VCaP (cell line): Measurements from ENCODE around the gene ARHGAP26.

Experiments used
- H3K27ac ChIP-seq: fragments of 450-650 bp; 2 replicates; pipeline ENCODE4 v1.5.1; 2017
- TF ChIP-seq, protein P1 (sequence below): fragments of 450-650 bp; conservative IDR thresholded peaks from 2 replicates; pipeline ENCODE4 v1.5.1; 2017; ENCODE audit warnings: mild to moderate bottlenecking, moderate library complexity

Gene ARHGAP26

GRCh38 chr5:143217065-143217803 lies 447.1 kb downstream of the ARHGAP26 start:
- TF ChIP-seq, protein P1, sequence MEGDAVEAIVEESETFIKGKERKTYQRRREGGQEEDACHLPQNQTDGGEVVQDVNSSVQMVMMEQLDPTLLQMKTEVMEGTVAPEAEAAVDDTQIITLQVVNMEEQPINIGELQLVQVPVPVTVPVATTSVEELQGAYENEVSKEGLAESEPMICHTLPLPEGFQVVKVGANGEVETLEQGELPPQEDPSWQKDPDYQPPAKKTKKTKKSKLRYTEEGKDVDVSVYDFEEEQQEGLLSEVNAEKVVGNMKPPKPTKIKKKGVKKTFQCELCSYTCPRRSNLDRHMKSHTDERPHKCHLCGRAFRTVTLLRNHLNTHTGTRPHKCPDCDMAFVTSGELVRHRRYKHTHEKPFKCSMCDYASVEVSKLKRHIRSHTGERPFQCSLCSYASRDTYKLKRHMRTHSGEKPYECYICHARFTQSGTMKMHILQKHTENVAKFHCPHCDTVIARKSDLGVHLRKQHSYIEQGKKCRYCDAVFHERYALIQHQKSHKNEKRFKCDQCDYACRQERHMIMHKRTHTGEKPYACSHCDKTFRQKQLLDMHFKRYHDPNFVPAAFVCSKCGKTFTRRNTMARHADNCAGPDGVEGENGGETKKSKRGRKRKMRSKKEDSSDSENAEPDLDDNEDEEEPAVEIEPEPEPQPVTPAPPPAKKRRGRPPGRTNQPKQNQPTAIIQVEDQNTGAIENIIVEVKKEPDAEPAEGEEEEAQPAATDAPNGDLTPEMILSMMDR, result no peak
- H3K27ac ChIP-seq, result no peak overlapping the region

GRCh38 chr5:143217804-143218160 lies 447.6 kb downstream of the ARHGAP26 start:
- TF ChIP-seq, protein P1, result no peak
- no peak overlapping the region for H3K27ac ChIP-seq

DNA sequence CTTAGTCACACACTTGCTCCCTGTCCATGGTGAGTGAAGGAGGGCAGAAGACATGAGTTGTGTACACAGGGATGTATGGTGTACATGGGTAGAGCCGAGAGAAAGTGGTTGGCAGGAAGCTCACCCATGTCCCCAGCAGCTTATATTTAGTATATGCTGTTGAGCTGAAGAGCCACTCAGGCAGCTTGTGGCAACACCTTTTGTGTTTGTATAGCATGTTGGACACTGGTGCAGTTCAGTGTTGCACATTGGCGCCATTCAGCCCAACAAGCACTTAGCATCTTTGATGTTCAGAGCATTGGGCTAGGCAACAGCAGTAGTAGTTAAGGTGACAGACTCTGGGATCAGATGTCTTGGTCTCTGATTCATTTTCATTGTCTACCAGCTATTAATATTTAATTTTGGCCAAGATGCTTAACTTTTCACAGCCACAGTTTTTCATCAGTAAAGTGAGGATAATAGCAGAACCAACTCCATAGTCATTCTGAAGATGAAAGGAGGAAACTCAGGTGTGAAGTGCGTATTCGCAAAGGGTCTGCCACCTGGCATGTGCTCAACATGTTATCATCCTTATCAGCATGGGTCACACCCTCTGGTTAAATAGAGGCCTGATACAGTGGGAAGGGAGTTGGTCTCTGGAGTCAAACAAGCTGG lies 448.5 kb downstream of the ARHGAP26 start:
- no peak overlapping the region for H3K27ac ChIP-seq
- TF ChIP-seq, protein P1, result no peak

DNA sequence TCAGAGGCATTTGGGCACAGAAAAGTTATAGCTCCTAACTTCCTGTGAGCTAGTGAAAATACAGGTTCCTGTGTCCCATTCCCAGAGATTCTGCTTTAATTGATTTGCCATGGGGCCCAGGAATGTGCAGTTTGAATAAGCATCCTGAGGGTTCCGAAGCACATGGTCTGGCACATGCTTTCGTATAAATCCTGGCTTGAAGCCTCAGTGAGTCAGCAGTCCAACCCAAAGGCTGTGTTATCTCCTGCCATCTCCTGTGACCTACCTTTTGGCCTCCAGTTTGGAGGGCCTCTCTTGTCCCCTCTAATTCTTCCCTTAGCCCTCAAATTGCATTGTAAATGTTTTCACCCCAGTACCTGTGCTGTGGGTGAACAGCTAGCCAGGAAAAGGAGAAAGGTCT lies 449.5 kb downstream of the ARHGAP26 start:
- H3K27ac ChIP-seq, result no peak overlapping the region
- TF ChIP-seq, protein P1, result no peak

DNA sequence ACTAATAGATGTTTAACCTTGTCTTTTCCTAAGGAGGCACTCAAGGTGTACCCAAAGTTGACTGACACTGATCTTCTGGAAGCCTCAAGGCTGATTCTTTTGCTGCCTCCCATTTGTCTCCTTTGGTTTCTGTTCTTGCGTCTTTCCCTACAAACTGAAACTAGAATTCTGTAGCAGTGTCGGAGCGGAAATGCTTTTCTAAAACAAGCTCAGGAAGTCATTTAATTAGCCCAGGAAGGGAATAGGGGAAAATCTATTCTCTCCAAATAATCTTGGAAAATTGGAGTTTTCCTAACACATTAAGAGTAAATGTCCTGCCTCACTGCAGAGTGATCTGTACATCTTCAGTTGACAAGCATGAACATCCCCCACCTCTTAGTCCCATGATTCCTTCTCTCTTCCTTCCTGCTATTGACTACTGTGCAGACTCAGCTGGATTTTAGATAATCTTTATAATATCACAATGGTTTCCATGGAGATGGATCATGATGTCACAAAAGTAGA lies 450.6 kb downstream of the ARHGAP26 start:
- TF ChIP-seq, protein P1, result no peak

DNA sequence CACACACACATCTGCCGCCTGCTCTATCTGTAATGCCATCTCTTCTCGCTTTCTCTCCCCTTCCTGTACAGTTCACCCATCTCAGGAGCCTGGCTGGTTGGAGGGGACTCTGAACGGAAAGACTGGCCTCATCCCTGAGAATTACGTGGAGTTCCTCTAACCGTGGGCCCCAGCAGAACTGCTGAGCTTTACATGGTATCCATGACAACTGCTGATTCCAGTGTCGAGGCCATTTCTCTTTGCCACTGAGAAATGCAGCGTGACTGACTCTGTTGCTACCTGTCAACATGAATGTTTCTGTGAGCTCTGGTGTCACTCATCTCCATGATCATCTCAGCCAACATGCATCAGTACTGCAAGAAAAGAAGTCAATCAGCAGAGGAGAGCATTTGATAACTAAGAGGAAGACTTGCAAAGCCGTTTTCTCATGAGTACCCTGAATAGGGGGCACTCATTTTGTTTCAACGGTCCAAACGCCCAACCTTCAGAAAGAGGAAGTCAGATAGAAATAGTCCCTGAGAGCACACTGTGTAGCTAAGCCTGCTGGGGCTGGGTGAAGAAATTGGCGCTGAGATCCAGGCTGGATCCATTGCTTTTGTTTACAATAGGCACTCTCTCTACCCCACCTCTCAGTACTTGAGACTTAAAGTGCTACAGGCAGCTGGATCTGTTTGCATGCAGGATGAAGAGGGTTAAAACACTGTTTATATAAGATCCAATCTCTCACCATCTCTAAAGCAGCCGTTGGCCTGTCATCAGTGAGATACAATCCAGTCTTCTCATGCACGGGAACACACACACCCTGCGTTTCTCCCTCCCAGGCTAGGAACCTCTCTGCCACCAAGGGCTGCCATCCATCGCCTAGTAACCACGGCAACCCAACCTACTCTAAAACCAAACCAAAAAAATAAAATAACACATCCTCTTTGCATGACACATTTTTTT lies 452.4 kb downstream of the ARHGAP26 start:
- H3K27ac ChIP-seq, result no peak overlapping the region
- TF ChIP-seq, protein P1, result no peak

More for the DNA sequence above, 450.6 kb downstream of the ARHGAP26 start:
- H3K27ac ChIP-seq, result no peak overlapping the region

DNA sequence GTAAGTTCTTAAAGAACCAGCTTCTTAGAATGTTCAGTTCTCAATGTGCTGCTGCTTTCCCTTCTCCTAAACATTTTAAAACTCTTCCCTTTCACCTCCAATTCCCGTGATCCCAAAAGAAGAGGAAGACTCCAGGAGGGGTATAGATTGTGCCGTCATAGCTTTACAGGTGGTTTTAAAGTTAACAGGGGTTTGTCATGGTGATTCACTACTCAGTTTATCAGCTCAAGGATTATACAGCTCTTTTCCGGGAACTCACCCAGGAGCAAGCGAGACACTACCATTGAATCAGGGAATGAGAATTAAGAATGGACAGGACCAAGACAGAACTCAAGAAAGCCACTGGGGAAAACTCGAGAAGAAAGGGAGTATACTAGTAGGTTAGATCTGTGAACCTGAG lies 454.5 kb downstream of the ARHGAP26 start:
- no peak overlapping the region for H3K27ac ChIP-seq
- TF ChIP-seq, protein P1, result no peak
